GM18909 (cell line): ENCODE data around the gene C17orf113.

Source experiments
- ATAC-seq: cut with Tn5 transposase; IDR thresholded peaks from one replicate; pipeline ENCODE4 v1.9.1; 2021; ENCODE audit warnings: mild to moderate bottlenecking; ENCODE audit not compliant: unreplicated experiment, poor library complexity

C17orf113 gene

DNA sequence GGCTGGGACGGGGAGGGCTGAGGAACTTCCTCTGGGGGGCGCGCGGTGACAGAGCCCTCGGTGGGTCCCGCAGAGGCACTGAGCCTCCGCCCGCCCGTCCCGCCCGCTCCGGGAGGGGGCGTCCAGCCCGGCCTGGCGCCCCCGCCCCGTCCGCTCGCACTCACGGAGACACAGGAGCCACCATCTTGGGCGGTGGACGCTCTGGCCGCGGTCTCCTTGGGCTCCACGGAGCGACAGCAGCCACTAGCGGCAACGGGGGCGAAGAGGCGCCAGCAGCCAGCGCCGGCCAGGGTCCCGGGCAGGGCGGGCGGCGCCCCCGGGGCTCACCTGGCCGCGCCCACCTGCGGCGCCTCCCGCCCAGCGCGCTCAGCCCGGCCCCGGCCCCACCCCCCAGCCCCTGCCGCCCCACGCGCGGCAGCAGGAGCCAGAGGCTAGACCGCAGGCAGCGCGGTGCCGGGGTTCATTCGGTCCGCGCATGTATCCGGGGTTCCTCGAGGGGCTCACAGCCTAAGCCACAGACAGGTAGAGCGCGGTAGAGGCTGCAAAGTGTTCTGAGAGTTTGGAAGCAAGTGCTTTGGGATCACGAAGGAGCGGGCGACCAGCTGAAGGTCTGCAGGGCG is at the start of gene C17orf113:
TSS of gene C17orf113 (minus strand) at position 209 of the 620 bp plus-strand sequence. CDS start 7,225 bp downstream, outside the sequence.
- ATAC-seq, result peak; percentile 47

DNA sequence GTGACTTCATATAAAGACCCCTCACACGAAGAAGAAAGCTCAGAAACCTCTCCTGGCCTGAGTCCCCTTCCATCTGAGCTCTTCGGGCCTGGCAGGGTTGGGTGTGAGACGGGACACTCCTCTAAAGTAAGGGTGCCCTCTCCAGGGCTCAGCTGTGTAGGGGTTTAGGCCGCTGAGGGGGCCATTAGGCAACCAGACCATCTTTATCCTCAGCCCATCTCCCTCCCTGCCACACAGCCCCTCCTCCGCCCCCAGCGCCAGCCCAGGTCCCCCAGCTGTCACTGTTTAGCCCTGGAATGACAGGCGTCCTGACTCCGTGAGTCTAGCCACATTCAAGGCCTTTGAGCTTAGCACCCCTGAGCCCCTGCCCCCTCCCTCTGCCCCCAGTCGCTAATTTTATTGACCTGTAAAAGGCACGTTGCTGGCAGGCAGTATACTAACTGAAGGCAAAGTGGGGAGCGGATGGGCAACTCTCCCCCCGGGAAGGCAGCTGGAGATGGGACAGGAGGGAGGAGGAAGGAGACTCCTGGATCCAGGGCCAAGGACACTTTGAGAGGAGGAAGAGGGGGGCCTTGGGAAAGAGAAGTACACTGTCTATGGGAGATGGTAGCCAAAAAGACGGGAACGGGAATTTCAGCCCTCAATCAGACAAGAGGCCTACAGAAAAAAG is 48.5 kb upstream of the C17orf113 start:
- ATAC-seq, result no peak

DNA sequence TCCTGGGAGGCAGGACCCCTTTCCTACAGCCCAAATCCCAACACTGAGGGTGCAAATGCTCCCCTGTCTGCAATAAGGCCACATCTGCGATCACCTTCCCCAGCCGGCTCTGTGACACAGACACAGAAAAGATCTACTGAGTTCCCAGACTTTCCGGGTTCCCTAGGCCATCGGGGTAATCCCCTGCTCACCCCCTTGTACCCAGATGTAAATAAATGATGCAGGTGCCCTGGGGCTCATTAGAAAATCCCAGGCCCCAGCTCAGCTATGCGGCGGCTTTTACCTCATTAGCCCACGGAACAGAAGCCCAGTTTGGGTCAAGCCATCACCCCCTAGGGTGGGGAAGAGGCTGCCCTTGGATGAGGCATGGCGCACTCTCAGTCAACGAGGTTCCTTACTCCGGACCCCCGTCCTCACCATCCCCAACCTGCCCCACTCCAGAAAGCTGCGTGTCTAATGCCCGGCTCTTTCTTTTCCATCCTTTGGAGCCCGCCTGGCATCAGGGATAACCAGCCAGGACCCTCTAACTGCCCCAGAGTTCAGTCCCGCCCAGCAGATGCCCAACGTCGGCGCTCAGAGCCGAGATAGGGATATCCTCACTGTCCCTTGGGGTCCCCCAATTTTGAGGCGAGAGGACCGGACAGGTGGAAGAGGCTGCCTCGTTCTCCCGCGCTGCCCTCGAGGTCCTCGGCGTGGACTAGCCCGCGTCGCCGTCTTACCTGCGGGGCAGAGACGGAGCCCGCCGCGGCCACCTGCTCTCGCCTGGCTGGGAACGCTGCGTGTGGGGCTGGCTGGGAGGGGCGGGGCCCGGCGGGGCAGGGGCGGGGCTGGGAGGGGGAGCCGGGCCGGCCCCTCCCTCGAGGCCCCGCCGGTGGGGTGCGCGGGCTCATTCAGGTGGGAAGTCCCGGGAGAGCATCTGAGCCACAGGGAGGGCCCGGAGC is 47.6 kb upstream of the C17orf113 start, which contains the start of gene ZNF385C:
TSS of gene ZNF385C (minus strand) at position 783 of the 941 bp plus-strand sequence. CDS start 35,417 bp downstream, outside the sequence.
- no peak for ATAC-seq

GRCh38 chr17:42096360-42097111 is 46.1 kb upstream of the C17orf113 start:
- no peak for ATAC-seq

GRCh38 chr17:42094375-42095069 is 44.1 kb upstream of the C17orf113 start:
- ATAC-seq, result no peak

DNA sequence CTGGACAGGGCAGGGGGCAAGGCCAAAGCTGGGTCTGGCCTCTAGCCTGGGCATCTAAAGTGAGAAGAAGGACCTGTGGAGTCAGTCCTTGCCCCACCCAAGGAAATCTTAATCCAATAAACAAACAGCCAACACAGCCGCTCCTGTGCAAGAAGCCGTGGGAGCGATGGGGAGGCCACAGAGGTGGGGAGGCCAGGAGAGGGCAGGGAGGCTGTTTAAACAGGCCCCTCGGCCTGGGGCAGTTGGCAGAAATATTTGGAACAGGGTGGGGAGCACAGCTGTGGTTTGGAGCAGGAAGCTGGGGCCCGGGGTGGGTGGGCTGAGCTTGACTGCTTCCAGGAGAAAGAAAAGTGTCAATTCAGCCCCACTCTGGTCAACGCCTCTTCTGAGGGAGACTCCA is 42.5 kb upstream of the C17orf113 start:
- no peak for ATAC-seq

- no peak for ATAC-seq
Measured at GRCh38 chr17:42090964-42091790, 40.8 kb upstream of the C17orf113 start.

GRCh38 chr17:42088736-42089135 is 38.3 kb upstream of the C17orf113 start:
- no peak for ATAC-seq

DNA sequence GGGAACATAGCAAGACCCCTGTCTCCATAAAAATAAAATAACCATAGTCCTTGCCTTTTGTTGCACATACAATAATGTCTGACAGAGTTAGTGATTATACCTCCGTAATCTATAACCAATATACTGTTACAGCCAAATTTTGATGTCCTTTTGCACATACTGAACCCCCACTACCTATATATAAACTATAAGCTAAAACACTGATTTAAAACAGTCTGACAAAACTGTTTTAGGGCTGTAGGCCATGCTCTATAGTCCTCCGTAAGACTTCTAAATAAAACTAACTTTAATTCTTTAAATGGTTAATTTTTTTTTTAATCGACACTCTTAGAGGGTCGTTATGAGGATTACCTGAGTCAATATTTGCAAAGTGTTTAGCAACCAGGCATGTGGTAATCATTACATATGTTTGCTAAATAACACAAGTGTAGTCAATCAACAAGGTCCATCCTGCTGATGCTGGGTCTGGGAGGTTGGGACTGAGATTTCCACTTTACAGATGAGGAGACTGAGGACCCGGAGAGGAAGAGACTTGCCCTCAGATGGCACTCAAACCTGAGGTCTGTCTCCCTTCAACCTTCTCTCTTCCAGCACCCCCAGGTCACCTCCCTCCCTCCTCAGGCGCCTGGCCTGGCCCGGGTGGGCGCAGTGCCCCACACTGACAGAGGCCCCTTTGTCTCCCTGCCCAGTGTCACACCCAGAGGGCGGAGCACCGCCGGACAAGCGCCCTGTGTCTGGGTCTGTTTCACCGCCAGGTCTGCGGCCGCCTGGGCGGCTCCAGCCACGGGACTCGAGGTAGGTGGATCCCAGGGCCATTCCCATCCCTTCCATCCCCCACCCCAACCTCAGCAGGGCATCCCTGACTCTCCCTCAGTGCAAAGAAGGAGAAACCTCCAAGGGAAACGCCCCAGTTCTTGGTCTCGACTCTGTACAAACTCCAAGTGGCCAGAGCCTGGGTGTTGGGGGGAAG is 37.6 kb upstream of the C17orf113 start:
- no peak for ATAC-seq

DNA sequence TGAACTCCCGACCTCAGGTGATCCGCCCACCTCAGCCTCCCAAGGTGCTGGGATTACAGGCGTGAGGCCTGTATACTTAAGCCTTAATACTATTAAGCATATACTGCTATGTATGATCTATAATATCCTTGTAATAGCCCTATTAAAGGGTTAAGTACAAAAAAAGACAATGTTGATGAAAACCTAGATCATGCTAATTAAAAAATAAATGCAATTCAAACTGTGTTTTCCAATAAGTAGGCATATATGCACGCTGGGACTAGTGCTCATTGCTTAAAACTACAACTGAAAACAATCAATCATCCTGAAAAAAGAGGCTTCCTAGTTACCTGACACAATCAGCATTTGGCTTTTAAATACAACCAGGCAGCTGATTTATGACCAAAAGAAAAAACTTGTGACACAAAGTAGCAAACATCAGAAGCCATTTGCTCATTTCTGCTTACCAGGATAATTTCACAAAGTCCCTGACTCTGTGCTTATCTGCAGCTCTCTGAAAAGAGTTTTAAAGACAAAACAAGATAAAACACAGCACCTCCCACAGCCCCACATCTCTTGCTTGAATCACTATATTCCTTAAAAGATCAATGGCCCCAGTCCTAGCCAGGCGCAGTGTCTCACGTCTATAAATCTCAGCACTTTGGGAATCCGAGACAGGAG is 36.8 kb upstream of the C17orf113 start:
- ATAC-seq, result no peak

DNA sequence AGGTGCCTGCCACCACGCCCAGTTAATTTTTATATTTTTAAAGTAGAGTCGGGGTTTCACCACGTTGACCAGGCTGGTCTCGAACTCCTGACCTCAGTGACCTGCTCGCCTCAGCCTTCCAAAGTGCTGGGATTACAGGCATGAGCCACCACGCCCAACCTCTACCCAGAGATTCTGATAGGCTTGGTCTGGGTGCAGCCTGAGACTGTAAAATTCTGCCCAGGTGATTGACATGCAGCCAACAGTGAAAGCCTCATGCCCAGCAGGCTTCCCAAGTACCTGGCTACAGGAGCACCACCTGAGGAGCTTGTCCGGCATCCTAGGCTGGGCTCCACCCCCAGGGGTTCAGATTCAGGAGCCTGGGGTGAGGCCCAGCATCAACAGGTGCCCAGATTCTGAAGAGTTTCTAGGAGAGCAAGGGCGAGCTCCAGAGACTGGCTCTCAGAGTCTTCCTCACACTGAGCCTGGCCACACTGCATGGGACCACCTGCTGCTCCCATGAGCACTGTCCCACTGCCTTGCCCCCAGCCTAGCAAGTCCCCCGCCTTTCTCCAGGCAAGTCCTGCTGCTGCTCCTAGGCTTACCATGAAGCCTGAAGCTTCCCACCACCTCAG is 31.2 kb upstream of the C17orf113 start:
- no peak for ATAC-seq

- ATAC-seq, result no peak
Measured at GRCh38 chr17:42079541-42079940, 29.1 kb upstream of the C17orf113 start.

GRCh38 chr17:42078396-42079043 is 28.1 kb upstream of the C17orf113 start:
- no peak for ATAC-seq

DNA sequence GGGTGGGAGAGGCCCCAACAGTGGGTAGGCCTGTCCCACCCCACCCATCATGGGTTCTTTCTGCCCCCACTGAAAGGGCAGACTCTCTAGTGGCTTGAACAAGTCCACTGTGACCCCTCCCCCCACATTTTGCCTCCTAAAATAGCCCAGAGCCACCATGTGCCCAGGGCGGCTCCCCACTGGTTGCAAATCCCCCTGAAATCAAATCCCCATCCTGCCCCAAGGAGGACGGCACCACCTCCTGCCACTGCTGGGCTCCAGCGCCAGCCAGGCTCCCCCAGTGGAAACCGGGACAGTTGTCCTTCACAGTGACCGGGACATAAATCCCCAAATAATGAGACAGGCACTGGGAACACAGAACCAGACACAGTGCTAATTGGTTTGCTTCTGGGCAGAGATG is 27.4 kb upstream of the C17orf113 start:
- no peak for ATAC-seq

DNA sequence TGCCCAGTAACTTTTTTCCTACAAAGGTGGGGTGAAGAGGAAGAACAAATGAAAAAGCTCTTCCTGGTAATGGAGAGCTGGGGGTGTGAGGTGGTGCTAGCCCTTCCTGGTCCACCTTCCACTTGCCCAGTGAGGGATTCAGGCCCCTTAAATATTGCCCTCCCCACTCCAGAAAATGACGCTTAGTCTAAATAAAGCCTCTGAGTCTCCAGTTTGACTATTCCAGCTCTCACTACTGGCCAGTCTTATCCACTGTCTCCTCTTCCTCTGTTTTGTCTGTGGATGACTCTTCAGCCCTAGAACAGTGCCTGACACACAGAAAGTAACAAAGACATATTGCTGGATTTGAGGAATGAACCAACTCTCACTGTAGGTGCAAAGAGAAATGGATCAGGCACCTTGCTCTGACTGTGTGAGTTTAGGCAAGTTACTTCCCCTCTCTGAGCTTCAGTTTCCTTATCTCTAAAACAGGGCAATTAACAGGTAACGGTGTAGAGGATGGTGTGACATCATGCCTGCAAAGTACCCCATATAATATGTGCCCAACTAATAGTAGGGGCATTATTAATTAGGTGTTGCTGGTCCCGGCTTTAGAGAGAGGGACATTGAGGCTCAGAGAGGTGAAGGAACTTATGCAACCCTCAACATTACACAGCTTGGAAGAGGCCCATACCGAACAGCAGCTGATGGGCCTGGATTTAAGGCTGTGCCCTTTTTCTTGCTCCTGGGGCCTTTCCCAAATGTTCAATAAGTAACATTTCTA is 26.6 kb upstream of the C17orf113 start:
- ATAC-seq, result no peak
